Activated B cell treated with CpG ODN at 0.5 μM for 24 hours (primary cell): Measurements from ENCODE around the gene C17orf100. TPM values are rescaled to one million over a fixed set of nuclear protein-coding genes. Genes with fewer than 3 reads are reported as not detected.

Experiments
- ATAC-seq: fragments of 200-7000 bp; cut with Tn5 transposase; one replicate; pipeline ENCODE4 v1.10.0; 2021; ENCODE audit warnings: low read depth, mild to moderate bottlenecking, moderate library complexity
- CTCF ChIA-PET: fragments of 350-600 bp; sonication (Branson Sonifier 250); formaldehyde crosslinking; loops from one replicate; lab custom pipeline; 2021; ENCODE audit warnings: antibody characterized with exemption; lab: Charles Lee
- POLR2A ChIA-PET: fragments of 350-600 bp; sonication (Branson Sonifier 250); formaldehyde crosslinking; loops from one replicate; lab custom pipeline; 2021; ENCODE audit warnings: antibody characterized with exemption; lab: Charles Lee
- DNase-seq: peaks from one replicate; pipeline ENCODE4 v3.0.0; 2022
- H3K27ac Mint-ChIP-seq: one replicate; pipeline ENCODE4 v1.8.0; 2020; ENCODE audit warnings: mixed read lengths
- H3K27me3 Mint-ChIP-seq: one replicate; pipeline ENCODE4 v1.8.0; 2021; ENCODE audit warnings: mixed read lengths
- H3K36me3 Mint-ChIP-seq: one replicate; pipeline ENCODE4 v1.8.0; 2021; ENCODE audit warnings: low read depth, mixed read lengths
- H3K4me1 Mint-ChIP-seq: one replicate; pipeline ENCODE4 v1.8.0; 2021; ENCODE audit warnings: mixed read lengths
- H3K4me3 Mint-ChIP-seq: one replicate; pipeline ENCODE4 v1.8.0; 2020; ENCODE audit warnings: mild to moderate bottlenecking, mixed read lengths
- H3K9me3 Mint-ChIP-seq: one replicate; pipeline ENCODE4 v1.8.0; 2020; ENCODE audit warnings: mixed read lengths
- intact Hi-C: fragments of 100-400 bp; cut with micrococcal nuclease; formaldehyde crosslinking; loops from one replicate; pipeline ENCODE4 v1.15.1; 2024
- total RNA-seq: library from RNA; stranded (reverse); gene quantifications from 2 replicates; pipeline ENCODE4 v1.2.3, GENCODE V29; 2022
- TF ChIP-seq, protein P1 (sequence below): fragments of 200-600 bp; IDR thresholded peaks from one replicate; pipeline ENCODE4 v1.8.0; 2022; ENCODE audit warnings: antibody characterized with exemption, mild to moderate bottlenecking

Gene C17orf100
- 2.9 and 3.5 TPM in 2 replicates for total RNA-seq

DNA sequence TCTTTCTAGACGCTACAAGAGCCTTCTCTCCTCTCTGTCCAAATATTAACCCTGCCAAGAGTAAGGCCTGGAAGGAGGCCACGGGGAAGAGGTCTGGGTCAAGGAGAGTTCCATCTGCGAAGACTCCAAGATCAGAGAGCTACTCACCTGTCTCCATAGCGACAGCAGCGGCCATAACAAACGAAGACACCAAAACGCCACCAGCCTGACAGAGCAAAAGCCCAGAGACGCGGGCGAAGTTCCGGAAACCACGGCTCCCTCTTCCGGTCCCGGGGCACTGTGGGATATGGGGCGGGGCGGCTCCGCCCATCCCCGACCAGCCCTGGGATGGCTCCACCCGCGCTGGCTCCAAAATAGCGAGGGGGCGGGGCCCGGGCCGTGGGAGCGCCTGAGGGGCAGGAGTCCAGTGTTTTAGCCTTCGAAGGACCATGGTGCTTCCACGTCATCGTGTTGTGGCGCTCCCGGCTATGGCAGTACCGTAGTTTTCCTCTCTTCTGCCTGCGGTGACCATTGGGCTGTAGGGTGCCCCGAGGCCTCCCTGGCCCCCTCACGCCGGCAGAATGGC is at the start of gene C17orf100, which contains the start of gene MED31:
Gene C17orf100, plus strand, starts transcription at position 409 of the 565 bp plus-strand sequence. Its CDS starts 152 bp downstream, at position 561.
Gene MED31, minus strand, starts transcription at position 252 of the 565 bp plus-strand sequence. Its CDS starts 77 bp downstream, at position 175.
- Mint-ChIP-seq H3K27ac (peak within 1 kb of the TSS; percentile 100), H3K4me3 (peak within 1 kb of the TSS; percentile 100), H3K4me1 (peaks cover 69% of the 10 kb centered on the region), H3K36me3 (peaks cover 40% of the 10 kb centered on the region), H3K9me3 (no peaks in the 10 kb centered on the region), H3K27me3 (no peaks in the 10 kb centered on the region)
- ATAC-seq (peak; percentile 90), DNase-seq (peak; percentile 97)
- POLR2A ChIA-PET, result interaction anchor here (1.0 to 1.9 kb wide), 4 partner anchors 10 to 481 kb away, joined by 3 to 28 read pairs (median 6); partner anchors contain the start of genes KIAA0753 and TXNDC17
- intact Hi-C loops, result loop anchor here (1.0 to 5.0 kb wide), 3 partner anchors 11 to 1206 kb away; partner anchors contain the start of genes CYB5D1, KIAA0753, NAA38 and TMEM88
- CTCF ChIA-PET, result no interaction called here
- TF ChIP-seq, protein P1, sequence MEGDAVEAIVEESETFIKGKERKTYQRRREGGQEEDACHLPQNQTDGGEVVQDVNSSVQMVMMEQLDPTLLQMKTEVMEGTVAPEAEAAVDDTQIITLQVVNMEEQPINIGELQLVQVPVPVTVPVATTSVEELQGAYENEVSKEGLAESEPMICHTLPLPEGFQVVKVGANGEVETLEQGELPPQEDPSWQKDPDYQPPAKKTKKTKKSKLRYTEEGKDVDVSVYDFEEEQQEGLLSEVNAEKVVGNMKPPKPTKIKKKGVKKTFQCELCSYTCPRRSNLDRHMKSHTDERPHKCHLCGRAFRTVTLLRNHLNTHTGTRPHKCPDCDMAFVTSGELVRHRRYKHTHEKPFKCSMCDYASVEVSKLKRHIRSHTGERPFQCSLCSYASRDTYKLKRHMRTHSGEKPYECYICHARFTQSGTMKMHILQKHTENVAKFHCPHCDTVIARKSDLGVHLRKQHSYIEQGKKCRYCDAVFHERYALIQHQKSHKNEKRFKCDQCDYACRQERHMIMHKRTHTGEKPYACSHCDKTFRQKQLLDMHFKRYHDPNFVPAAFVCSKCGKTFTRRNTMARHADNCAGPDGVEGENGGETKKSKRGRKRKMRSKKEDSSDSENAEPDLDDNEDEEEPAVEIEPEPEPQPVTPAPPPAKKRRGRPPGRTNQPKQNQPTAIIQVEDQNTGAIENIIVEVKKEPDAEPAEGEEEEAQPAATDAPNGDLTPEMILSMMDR, result no peak

DNA sequence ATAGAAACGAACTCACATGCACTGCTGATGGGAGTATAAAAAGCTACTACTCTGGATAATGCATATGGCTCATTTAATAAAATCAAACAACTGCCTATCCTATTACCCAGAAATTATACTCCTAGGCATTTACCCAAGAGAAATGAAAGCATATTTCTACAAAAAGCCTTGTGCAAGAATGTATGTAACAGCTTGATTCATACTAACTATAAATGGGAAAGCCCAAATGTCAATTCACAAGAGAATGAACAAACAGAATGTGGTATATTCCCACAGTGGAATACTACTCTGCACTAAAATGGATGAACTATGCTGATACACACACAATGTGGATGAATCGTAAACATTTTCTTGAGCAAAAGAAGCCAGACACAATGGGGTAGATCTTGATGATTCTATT is 49.4 kb upstream of the C17orf100 start:
- TF ChIP-seq, protein P1, result no peak
- DNase-seq (no peak), ATAC-seq (no peak)
- Mint-ChIP-seq H3K27ac (no peak overlapping the region), H3K27me3 (no peaks in the 10 kb centered on the region), H3K4me3 (no peak overlapping the region), H3K36me3 (peaks cover 73% of the 10 kb centered on the region), H3K9me3 (no peaks in the 10 kb centered on the region), H3K4me1 (peaks cover 12% of the 10 kb centered on the region)
- ChIA-PET POLR2A (no interaction called here), CTCF (no interaction called here)
- intact Hi-C loops, result no loop called here

DNA sequence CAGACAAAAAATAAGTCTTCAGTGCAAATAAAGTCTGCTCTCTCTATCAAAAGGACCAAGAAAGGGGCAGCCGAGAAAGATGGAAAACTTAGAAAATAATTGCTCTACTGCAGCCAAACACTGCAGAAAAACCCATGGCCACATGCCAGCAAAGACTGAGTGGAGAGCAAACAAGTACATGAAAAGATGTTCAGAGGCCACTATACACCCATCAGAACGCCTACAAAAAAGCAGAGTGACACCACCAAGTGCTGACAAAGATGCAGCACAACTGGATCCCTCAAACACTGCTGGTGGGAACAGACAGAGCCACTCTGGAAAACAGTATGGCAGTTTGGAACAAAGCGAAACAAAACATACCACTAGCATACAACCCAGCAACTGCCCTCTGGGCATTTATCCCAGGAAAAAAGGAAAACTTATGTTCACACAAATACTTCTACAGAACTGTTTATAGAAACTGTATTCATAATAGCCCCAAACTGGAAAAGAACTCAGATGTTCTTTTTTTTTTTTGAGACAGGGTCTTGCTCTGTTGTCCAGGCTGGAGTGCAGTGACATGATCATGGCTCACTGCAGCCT is 47.7 kb upstream of the C17orf100 start:
- POLR2A ChIA-PET, result no interaction called here
- TF ChIP-seq, protein P1, result no peak
- H3K9me3 Mint-ChIP-seq, result no peaks in the 10 kb centered on the region
- peaks cover 75% of the 10 kb centered on the region for H3K36me3 Mint-ChIP-seq
- intact Hi-C loops, result no loop called here
- DNase-seq (no peak), ATAC-seq (no peak)
- no peaks in the 10 kb centered on the region for H3K27me3 Mint-ChIP-seq
- H3K27ac Mint-ChIP-seq, result no peak overlapping the region
- peaks cover 12% of the 10 kb centered on the region for H3K4me1 Mint-ChIP-seq
- CTCF ChIA-PET, result no interaction called here
- no peak overlapping the region for H3K4me3 Mint-ChIP-seq

DNA sequence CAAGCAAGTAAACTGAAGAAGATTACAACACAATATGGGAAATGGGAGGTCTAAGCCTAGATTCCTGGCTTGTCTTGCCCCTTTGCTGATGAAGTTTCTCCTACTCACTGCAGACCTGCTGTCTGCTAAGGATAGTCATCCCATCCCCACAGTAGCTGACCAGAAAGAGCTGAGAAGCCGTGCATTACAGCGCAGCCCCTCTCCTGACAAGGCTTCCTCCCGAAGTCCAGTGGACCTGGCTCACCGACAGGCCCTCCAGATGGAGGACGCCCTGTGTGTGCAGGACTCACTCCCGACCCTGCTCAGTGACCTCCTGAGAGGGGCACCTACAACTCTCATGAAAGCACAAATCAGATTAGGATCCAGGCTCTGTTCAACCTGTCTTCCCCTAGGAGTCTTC is 46.4 kb upstream of the C17orf100 start:
- Mint-ChIP-seq H3K9me3 (no peaks in the 10 kb centered on the region), H3K4me3 (no peak overlapping the region), H3K4me1 (peaks cover under 1% of the 10 kb centered on the region), H3K36me3 (peaks cover 79% of the 10 kb centered on the region), H3K27ac (no peak overlapping the region), H3K27me3 (no peaks in the 10 kb centered on the region)
- ChIA-PET POLR2A (no interaction called here), CTCF (no interaction called here)
- intact Hi-C loops, result no loop called here
- DNase-seq (no peak), ATAC-seq (no peak)
- TF ChIP-seq, protein P1, result no peak

DNA sequence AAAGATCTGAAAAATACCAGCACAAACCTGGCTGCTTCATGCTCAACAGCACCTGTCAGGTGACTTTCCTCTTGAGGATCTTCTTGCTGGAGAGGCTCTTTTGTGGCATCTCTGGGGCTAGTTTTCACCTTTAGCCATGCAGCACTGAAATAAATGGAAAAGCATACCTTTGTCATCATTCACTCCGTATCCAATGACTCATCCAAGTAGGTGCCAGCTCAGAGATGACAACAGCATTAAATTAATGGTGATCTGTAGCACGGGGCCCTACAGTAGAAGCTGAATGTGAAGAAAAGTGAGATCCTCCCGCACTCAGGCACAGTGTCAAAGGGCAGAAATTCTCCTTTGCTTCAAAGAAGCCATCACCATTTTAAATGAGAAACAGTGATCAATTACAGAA is 43.2 kb upstream of the C17orf100 start:
- no peaks in the 10 kb centered on the region for H3K9me3 Mint-ChIP-seq
- ChIA-PET POLR2A (no interaction called here), CTCF (no interaction called here)
- H3K27ac Mint-ChIP-seq, result no peak overlapping the region
- H3K4me3 Mint-ChIP-seq, result no peak overlapping the region
- DNase-seq, result no peak
- H3K27me3 Mint-ChIP-seq, result no peaks in the 10 kb centered on the region
- no peaks in the 10 kb centered on the region for H3K4me1 Mint-ChIP-seq
- peaks cover 80% of the 10 kb centered on the region for H3K36me3 Mint-ChIP-seq
- ATAC-seq, result no peak
- TF ChIP-seq, protein P1, result no peak
- intact Hi-C loops, result no loop called here
